ENCODE data around the gene FIGN. TPM values are rescaled to one million over a fixed set of nuclear protein-coding genes. Genes with fewer than 3 reads are reported as not detected.

The FIGN gene
- total and polyA plus RNA-seq, 9 of the 15 experiments (the other 6 are each of a cell fraction or from before 2014, with no cell fraction given): 0.02 TPM; not detected in 8

DNA sequence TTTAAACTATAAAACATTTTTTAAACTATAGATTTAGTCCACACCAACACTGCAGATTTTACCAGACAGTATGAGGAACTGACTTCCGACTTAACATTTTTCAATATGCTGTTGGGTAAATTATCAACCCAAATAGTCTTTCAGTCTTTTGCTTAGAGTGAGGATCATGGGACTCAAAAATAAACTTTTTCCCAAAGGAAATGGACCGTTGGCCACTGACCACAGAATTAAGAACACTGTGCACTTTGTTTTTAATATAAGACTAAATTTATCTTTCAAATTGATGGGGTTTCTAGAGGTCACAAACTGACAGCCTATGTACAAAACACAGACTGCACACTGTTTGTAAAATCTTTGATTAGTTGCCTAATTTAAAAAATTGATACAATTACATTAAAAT lies 44.9 kb downstream of the FIGN start:
- no TSS peak for BruUV-seq (replicated peaks)
- Histone ChIP-seq H4K20me1 (replicated peaks; ENCODE audit: control insufficient read depth, insufficient read depth, low read length) (no peaks in the 10 kb centered on the region), H3K4me3 (no peak overlapping the region), H3K9me1 (ENCODE audit: control insufficient read depth, insufficient read depth, low read length) (no peaks in the 10 kb centered on the region), H3K4me2 (ENCODE audit: insufficient read depth, low read length) (no peak overlapping the region), H2AFZ (ENCODE audit: low read depth, low read length) (no peak overlapping the region), H3K27me3 (ENCODE audit: control insufficient read depth in 2 of 2, insufficient read depth in 2 of 2, low read length in 2 of 2) (no peaks in the 10 kb centered on the region), H3K27ac (ENCODE audit: extremely low read depth, low read depth, low read length) (no peak overlapping the region), H3K9me3 (replicated peaks; ENCODE audit: control insufficient read depth, insufficient read depth, low read depth, low read length) (no peaks in the 10 kb centered on the region), H3K4me1 (replicated peaks in 1 of 2; ENCODE audit: control insufficient read depth in 2 of 2, insufficient read depth in 2 of 2, low read length in 2 of 2) (no peaks in the 10 kb centered on the region), H3K9ac (ENCODE audit: insufficient read depth in 1 of 2, low read depth in 2 of 2, low read length in 2 of 2) (no peak overlapping the region), H3K79me2 (ENCODE audit: control insufficient read depth, insufficient read depth, low read length) (no peaks in the 10 kb centered on the region), H3K36me3 (ENCODE audit: control insufficient read depth, insufficient read depth, low read length) (no peaks in the 10 kb centered on the region)
- intact Hi-C loops (cut with micrococcal nuclease) (no loop called here), in situ Hi-C loops (cut with MboI) (no loop called here)
- ChIA-PET CTCF (ENCODE audit: low intra/inter-chr PET ratio) (no interaction called here), POLR2A (no interaction called here)
- DNase-seq (ENCODE audit: extremely low read depth in 1 of 4, low spot score in 3 of 4) (no peak), FAIRE-seq (no peak), ATAC-seq (no peak)
- WGBS (ENCODE audit: insufficient coverage, low coverage, missing lambda C conversion rate): 0% methylated on average over 2 of the region's 2 CpGs
- no peak for TF ChIP-seq EP400 (IDR thresholded peaks at IDR 0.05)
- no peak for TF ChIP-seq GABPA (tag; conservative IDR thresholded peaks at IDR 0.05; ENCODE audit: low read depth)
- TF ChIP-seq ATF1 (CRISPR knock-in tag; IDR thresholded peaks at IDR 0.05): no peak
- TF ChIP-seq ATF1 (tag; IDR thresholded peaks at IDR 0.05): no peak
- TF ChIP-seq IRF2 (CRISPR knock-in tag; IDR thresholded peaks at IDR 0.05): no peak
- TF ChIP-seq, protein P1, sequence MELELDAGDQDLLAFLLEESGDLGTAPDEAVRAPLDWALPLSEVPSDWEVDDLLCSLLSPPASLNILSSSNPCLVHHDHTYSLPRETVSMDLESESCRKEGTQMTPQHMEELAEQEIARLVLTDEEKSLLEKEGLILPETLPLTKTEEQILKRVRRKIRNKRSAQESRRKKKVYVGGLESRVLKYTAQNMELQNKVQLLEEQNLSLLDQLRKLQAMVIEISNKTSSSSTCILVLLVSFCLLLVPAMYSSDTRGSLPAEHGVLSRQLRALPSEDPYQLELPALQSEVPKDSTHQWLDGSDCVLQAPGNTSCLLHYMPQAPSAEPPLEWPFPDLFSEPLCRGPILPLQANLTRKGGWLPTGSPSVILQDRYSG (tag; conservative IDR thresholded peaks at IDR 0.05; ENCODE audit: low read depth): no peak
- TF ChIP-seq ZNF717 (CRISPR knock-in tag; IDR thresholded peaks at IDR 0.05): no peak
- no peak for TF ChIP-seq PHF8 (IDR thresholded peaks at IDR 0.05; ENCODE audit: borderline replicate concordance, low read length)

Measured in K562 (cell line).